B cell (primary cell): ENCODE results near the gene CTTNBP2NL. TPM values are rescaled to one million over a fixed set of nuclear protein-coding genes. Genes with fewer than 3 reads are reported as not detected.
A peak's percentile ranks its signal among the peaks of the same experiment; 100 is the strongest.

Source experiments
- ATAC-seq: fragments of 200-7000 bp; cut with Tn5 transposase; one replicate; pipeline ENCODE4 v1.10.0; 2021; ENCODE audit warnings: low read depth, mild to moderate bottlenecking, moderate number of reproducible peaks, moderate library complexity
- CTCF ChIA-PET: fragments of 350-600 bp; sonication (Branson Sonifier 250); formaldehyde crosslinking; loops from one replicate; lab custom pipeline; 2021; ENCODE audit warnings: antibody characterized with exemption, inconsistent platforms; lab: Charles Lee
- POLR2A ChIA-PET: fragments of 350-600 bp; sonication (Branson Sonifier 250); formaldehyde crosslinking; loops from one replicate; lab custom pipeline; 2021; ENCODE audit warnings: antibody characterized with exemption; lab: Charles Lee
- DNase-seq: peaks from one replicate; pipeline ENCODE4 v3.0.0; 2013
- H2AFZ ChIP-seq: 2 replicates; pipeline ENCODE4 v1.6.1; 2012; ENCODE audit warnings: mild to moderate bottlenecking, low read depth, low read length; ENCODE audit not compliant: insufficient read depth, poor library complexity, severe bottlenecking
- H3K27ac ChIP-seq, 2 donors: 1 replicate in 1 of 2; 2 replicates in 1 of 2; pipeline ENCODE4 v1.5.1; 2012 to 2013; ENCODE audit warnings: low read length in 2 of 2, mild to moderate bottlenecking in 2 of 2, moderate library complexity in 1 of 2
- H3K27me3 ChIP-seq, 4 experiments: fragments of 200-600 bp in 1 of 4; sonication (generic) in 1 of 4; replicated peaks in 1 of 4; 1 replicate in 2 of 4; 2 replicates in 2 of 4; pipeline versions ENCODE4 v1.6.1 to v1.7.0; 2013 to 2016; ENCODE audit warnings: low read length in 3 of 4, mild to moderate bottlenecking in 2 of 4, mixed read lengths in 1 of 4, moderate library complexity in 1 of 4; ENCODE audit not compliant: insufficient read depth in 4 of 4, control insufficient read depth in 3 of 4; ENCODE audit errors: control extremely low read depth in 1 of 4
- H3K36me3 ChIP-seq, 2 experiments: replicated peaks in 1 of 2; 1 replicate in 1 of 2; 2 replicates in 1 of 2; pipeline versions ENCODE4 v1.6.1 to v1.7.1; 2013; ENCODE audit warnings: low read length in 1 of 2; ENCODE audit not compliant: insufficient read depth in 2 of 2, control insufficient read depth in 1 of 2; ENCODE audit errors: control extremely low read depth in 1 of 2, extremely low read depth in 1 of 2
- H3K4me1 ChIP-seq, 2 donors: fragments of 200-600 bp in 1 of 2; sonication (generic) in 1 of 2; 1 replicate in 1 of 2; 2 replicates in 1 of 2; pipeline versions ENCODE4 v1.5.1 to v1.6.1; 2013 to 2017; ENCODE audit warnings: low read length in 2 of 2; ENCODE audit not compliant: control insufficient read depth in 2 of 2, insufficient read depth in 2 of 2
- H3K4me2 ChIP-seq: replicated peaks from 2 replicates; pipeline ENCODE3; 2012; ENCODE audit warnings: mild to moderate bottlenecking, low read depth, low read length; ENCODE audit not compliant: poor library complexity, severe bottlenecking
- H3K4me3 ChIP-seq, 5 experiments: fragments of 200-600 bp in 1 of 5; sonication (generic) in 1 of 5; 1 replicate in 3 of 5; 2 replicates in 2 of 5; pipeline versions ENCODE4 v1.5.1 to v1.7.0; 2011 to 2016; ENCODE audit warnings: low read length in 4 of 5, mild to moderate bottlenecking in 4 of 5, low read depth in 2 of 5, control low read depth in 1 of 5, moderate library complexity in 1 of 5; ENCODE audit not compliant: insufficient read depth in 1 of 5; ENCODE audit errors: control extremely low read depth in 1 of 5, extremely low read depth in 1 of 5
- H3K79me2 ChIP-seq: fragments of 200-600 bp; sonication (generic); one replicate; pipeline ENCODE4 v1.6.0; 2016; ENCODE audit warnings: low read length; ENCODE audit not compliant: control insufficient read depth, insufficient read depth
- H3K9ac ChIP-seq: fragments of 200-600 bp; sonication (generic); 2 replicates; pipeline ENCODE4 v1.6.1; 2017; ENCODE audit warnings: mild to moderate bottlenecking, low read length, moderate library complexity
- H3K9me3 ChIP-seq, 3 donors: one replicate each; pipeline versions ENCODE4 v1.6.1 to v1.7.1; 2013; ENCODE audit warnings: low read length in 2 of 3; ENCODE audit not compliant: control insufficient read depth in 2 of 3, insufficient read depth in 1 of 3; ENCODE audit errors: control extremely low read depth in 1 of 3
- H4K20me1 ChIP-seq: 2 replicates; pipeline ENCODE4 v1.6.0; 2012; ENCODE audit warnings: mild to moderate bottlenecking, low read length; ENCODE audit not compliant: insufficient read depth, control insufficient read depth, poor library complexity, severe bottlenecking
- H3K27ac Mint-ChIP-seq: one replicate; pipeline ENCODE4 v1.8.0; 2021; ENCODE audit warnings: mixed read lengths
- H3K27me3 Mint-ChIP-seq: one replicate; pipeline ENCODE4 v1.8.0; 2021; ENCODE audit warnings: mixed read lengths
- H3K4me1 Mint-ChIP-seq: one replicate; pipeline ENCODE4 v1.8.0; 2021; ENCODE audit warnings: mixed read lengths
- H3K4me3 Mint-ChIP-seq: one replicate; pipeline ENCODE4 v1.8.0; 2021; ENCODE audit warnings: mixed read lengths
- H3K9me3 Mint-ChIP-seq: one replicate; pipeline ENCODE4 v1.8.0; 2022; ENCODE audit warnings: mixed read lengths; ENCODE audit not compliant: insufficient read depth
- EZH2 ChIP-seq: IDR thresholded peaks from 2 replicates; pipeline ENCODE4 v1.6.1; 2012; ENCODE audit warnings: borderline replicate concordance, low read depth, mild to moderate bottlenecking, moderate library complexity, low read length; ENCODE audit not compliant: insufficient read depth, poor library complexity, severe bottlenecking
- WGBS: methylation state at CpG from one replicate; pipeline ENCODE4 v1.1.5; 2013; ENCODE audit warnings: missing lambda C conversion rate; ENCODE audit not compliant: insufficient coverage; 5-methylcytosine and 5-hydroxymethylcytosine counted together
- intact Hi-C: fragments of 100-400 bp; cut with micrococcal nuclease; formaldehyde crosslinking; loops from one replicate; pipeline ENCODE4 v1.10.0; 2022
- polyA plus RNA-seq: library from polyadenylated mRNA; depleted of rRNA; stranded (reverse); fragments of >200 nt; gene quantifications from 2 replicates; pipeline ENCODE4 v1.2.3, GENCODE V29; 2012
- total RNA-seq, 2 donors: library from RNA; stranded (reverse); fragments of 120-200 nt in 1 of 2; gene quantifications; 1 replicate in 1 of 2; 2 replicates in 1 of 2; pipeline versions ENCODE4 v1.2.3 to v1.2.4, GENCODE V29; 2013 to 2022
- TF ChIP-seq, protein P1 (sequence below): fragments of 200-600 bp; IDR thresholded peaks from one replicate; pipeline ENCODE4 v1.8.0; 2022; ENCODE audit warnings: antibody characterized with exemption, mild to moderate bottlenecking

The CTTNBP2NL gene
- total and polyA plus RNA-seq, 2 donors (not counting 1 experiment from before 2014, with no cell fraction given): 0.46 to 28.9 TPM

DNA sequence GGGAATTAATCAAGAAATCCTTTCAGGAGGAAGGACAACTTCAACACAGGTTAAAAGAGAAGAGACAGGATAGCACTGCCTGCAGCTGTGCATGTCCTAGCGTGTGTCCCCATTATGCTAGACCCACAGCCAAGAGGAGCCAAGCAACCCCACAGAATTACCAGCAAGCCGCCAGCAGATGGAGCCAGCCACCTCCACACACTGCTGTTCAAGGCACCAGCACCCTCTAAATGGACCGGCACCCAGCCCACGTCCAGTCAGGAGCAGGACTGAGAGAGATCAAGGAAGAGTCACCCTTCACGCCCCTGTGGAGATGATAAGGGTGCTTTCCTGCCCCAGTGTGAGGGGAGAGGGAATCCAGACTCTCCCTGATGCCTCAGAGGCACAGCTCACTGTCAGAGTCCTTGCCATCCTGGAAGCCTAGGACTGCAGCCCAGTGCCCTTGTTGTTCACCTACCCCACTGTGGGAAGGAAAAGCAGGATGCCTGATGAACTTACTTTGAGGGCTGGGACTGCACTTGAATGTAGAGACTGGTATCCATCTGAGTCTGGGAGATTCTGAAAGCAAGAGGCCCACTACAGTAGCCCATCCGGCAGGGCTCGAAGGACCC lies 37.1 kb upstream of the CTTNBP2NL start:
- TF ChIP-seq, protein P1, sequence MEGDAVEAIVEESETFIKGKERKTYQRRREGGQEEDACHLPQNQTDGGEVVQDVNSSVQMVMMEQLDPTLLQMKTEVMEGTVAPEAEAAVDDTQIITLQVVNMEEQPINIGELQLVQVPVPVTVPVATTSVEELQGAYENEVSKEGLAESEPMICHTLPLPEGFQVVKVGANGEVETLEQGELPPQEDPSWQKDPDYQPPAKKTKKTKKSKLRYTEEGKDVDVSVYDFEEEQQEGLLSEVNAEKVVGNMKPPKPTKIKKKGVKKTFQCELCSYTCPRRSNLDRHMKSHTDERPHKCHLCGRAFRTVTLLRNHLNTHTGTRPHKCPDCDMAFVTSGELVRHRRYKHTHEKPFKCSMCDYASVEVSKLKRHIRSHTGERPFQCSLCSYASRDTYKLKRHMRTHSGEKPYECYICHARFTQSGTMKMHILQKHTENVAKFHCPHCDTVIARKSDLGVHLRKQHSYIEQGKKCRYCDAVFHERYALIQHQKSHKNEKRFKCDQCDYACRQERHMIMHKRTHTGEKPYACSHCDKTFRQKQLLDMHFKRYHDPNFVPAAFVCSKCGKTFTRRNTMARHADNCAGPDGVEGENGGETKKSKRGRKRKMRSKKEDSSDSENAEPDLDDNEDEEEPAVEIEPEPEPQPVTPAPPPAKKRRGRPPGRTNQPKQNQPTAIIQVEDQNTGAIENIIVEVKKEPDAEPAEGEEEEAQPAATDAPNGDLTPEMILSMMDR: peak; percentile 78
- no peak for TF ChIP-seq EZH2
- ATAC-seq (peak; percentile 54), DNase-seq (peak; percentile 57)
- Mint-ChIP-seq H3K4me3 (no peak overlapping the region), H3K9me3 (no peaks in the 10 kb centered on the region), H3K27me3 (peaks cover 56% of the 10 kb centered on the region), H3K27ac (no peak overlapping the region), H3K4me1 (no peaks in the 10 kb centered on the region)
- Histone ChIP-seq H4K20me1 (no peaks in the 10 kb centered on the region), H2AFZ (no peak overlapping the region), H3K9me3 (no peaks in the 10 kb centered on the region), H3K27me3 (peaks cover 0 to 25% (median 16%) of the 10 kb centered on the region in 4 experiments), H3K4me1 (no peaks in the 10 kb centered on the region), H3K27ac (no peak overlapping the region), H3K4me2 (no peak overlapping the region), H3K36me3 (no peaks in the 10 kb centered on the region), H3K9ac (no peak overlapping the region), H3K4me3 (no peak overlapping the region), H3K79me2 (no peaks in the 10 kb centered on the region)
- CTCF ChIA-PET: interaction anchor here (0.6 to 4.1 kb wide), 9 partner anchors 8 to 446 kb away, joined by 3 to 29 read pairs (median 4); no protein-coding TSS in a partner anchor
- POLR2A ChIA-PET: no interaction called here
- 63% methylated on average over 4 of the region's 7 CpGs for WGBS
- intact Hi-C loops: loop anchor here (1.0 kb wide), 1 partner anchor 10 kb away; no protein-coding TSS in a partner anchor

DNA sequence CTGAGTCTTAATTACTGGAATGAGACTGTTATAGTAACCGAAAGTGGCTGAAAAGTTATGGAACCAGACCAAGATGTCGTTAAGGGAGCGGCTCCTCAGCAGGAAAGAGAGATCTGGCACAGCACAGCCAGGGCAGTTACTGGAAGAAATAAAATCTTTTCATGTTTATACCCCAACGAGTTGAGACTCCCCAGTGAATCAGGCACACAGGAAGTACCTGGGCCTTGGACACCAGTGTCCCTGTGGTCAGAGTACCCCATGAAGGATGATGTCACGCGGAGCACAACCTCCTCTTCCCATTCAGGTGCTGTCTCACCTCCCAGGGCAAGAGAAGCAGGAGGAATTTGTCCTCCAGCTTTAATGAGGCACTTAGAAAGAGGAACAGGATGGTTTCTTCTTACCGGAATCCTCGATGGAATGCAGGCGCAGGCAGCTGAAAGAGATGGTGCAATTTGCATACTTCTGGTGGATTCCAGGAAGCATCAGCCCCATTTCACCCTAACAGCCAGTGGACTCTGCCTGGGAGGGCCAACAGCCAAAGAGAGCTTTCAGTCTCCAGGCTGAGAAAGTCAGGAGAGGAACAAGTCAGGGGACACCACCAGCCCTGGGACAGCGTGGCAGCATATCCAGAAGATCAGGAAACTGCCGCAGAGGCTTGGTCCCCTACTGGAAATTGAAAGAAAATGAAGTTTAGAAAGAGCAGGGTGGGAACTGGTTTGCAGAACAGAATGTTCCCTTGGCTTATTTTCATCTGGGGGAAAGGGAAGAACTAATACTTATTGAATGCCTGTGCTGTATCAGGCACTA lies 35.9 kb upstream of the CTTNBP2NL start:
- Histone ChIP-seq H3K9ac (no peak overlapping the region), H3K27me3 (peaks cover 0 to 25% (median 16%) of the 10 kb centered on the region in 4 experiments), H3K27ac (no peak overlapping the region), H3K4me2 (no peak overlapping the region), H2AFZ (no peak overlapping the region), H3K36me3 (no peaks in the 10 kb centered on the region), H3K4me3 (no peak overlapping the region), H3K4me1 (no peaks in the 10 kb centered on the region), H4K20me1 (no peaks in the 10 kb centered on the region), H3K9me3 (no peaks in the 10 kb centered on the region), H3K79me2 (no peaks in the 10 kb centered on the region)
- 71% methylated on average over 9 of the region's 11 CpGs for WGBS
- TF ChIP-seq, protein P1: no peak
- no peak for TF ChIP-seq EZH2
- ATAC-seq (no peak), DNase-seq (no peak)
- Mint-ChIP-seq H3K4me3 (no peak overlapping the region), H3K9me3 (no peaks in the 10 kb centered on the region), H3K4me1 (no peaks in the 10 kb centered on the region), H3K27me3 (peaks cover 51% of the 10 kb centered on the region), H3K27ac (no peak overlapping the region)
- intact Hi-C loops: no loop called here
- ChIA-PET POLR2A (no interaction called here), CTCF (interaction anchor here (1.0 to 4.1 kb wide), 5 partner anchors 9 to 712 kb away, joined by 3 to 29 read pairs (median 5); partner anchors contain the start of gene LRIG2)
